NOMO-1 treated with dmso at 0.1 percent for 144 hours (cell line): ENCODE measurements around the gene DIO1.

Experiments
- DNase-seq: peaks from one replicate; lab custom pipeline; 2025; ENCODE audit not compliant: unreplicated experiment; lab: John Stamatoyannopoulos, UW

The DIO1 gene

GRCh38 chr1:53892911-53893310, 1.1 kb upstream of the DIO1 start:
- peak; percentile 22 for DNase-seq

GRCh38 chr1:53894644-53895043, 657 bp downstream of the DIO1 start:
- no peak for DNase-seq

GRCh38 chr1:53895421-53895820, 1.4 kb downstream of the DIO1 start:
- DNase-seq, result no peak

GRCh38 chr1:53896635-53897229, 2.7 kb downstream of the DIO1 start:
- no peak for DNase-seq

- no peak for DNase-seq
Measured at GRCh38 chr1:53899206-53899628, 5.2 kb downstream of the DIO1 start.

DNA sequence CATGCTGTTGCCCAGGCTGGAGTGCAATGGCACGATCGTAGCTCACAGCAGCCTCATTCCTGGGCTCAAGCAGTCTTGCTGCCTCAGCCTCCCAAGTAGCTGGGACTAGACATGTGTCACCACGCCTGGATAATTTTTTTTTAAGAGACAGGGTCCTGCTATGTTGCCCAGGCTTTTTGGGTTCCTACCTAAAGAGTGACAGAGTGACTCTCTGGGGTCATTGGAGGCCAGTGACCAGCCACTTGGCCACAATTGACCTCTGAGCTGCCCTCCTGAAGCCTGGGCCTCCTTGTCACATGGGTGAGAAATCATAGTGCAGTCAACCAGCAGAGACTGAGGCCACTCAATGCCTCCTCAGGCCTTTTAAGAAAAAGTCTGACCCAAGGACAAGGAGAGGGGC, 5.7 kb downstream of the DIO1 start:
- no peak for DNase-seq

DNA sequence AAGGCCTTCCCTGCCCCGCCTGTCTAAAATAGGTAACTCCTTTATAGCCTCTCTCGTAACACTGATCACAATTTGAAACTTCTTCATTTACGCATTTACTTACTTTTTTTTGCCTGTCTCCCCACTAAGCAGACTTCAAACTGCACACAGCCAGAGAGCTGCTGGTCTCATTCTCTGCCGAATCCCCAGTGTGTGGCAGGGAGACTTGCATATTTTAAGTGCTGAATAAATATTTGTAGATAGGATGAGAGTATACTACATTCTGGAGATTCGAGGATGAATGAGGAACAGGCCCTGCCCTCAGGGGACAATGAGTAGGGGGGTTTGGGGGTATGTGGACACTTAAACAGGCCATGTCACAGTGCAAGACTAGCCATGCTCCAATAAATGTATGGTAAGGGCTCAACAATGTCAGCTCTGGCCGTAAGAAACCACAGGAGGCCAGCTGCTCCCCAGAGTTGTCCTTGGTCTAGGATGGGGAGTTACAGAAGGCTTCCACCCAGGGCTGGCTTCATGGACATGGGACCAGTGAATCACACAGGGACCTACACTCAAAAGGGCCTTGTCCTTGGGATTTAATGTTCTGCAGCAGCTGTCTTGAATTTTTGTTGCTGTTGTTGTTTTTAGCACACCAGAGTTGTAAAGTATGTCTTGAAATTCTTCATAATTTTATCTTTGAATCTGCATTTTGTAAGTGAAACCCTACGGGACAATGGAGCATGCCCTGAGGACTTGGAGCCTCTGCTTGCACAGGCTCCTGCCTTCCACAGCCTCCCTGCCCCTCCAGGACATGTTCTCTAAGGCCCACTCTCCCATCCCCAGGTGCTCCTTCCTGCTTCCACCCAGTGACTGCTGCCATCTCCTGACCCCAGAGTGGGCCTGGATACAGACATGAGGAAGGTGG, 8.5 kb downstream of the DIO1 start:
- DNase-seq, result no peak

- no peak for DNase-seq
Measured at GRCh38 chr1:53905509-53905908, 11.5 kb downstream of the DIO1 start.

DNA sequence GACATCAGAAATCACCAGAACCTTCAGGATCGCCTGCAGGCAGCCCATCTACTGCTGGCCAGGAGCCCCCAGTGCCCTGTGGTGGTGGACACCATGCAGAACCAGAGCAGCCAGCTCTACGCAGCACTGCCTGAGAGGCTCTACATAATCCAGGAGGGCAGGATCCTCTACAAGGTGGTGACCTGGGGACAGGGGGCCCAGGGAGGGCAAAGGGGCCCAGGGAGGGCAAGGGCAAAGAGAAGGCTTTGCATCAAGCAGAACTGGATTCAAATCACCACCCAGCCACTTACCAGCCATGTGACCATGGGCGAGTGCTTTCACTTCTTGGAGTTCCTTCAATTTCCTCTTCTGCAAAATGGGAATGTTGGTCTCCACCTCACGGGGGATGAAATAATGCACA, 12.1 kb downstream of the DIO1 start:
- DNase-seq, result no peak

DNA sequence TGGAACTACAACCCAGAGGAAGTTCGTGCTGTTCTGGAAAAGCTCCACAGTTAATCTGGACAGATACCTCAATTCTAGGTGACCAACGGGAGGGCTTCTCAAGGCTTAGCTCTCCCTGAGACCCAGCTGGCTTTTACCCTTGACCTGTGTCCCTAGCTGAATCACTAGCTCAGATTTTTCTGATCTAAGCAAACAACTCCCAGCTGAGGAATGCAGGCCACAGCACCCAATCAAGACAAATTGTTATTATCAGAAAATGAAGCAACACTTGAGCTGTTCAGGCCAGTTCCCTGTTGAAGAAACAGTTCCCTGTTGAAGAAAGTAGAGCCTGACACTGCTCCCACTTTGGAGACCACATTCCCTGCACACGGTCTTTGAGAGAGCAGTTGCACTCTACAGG, 16.0 kb downstream of the DIO1 start:
- no peak for DNase-seq

- DNase-seq, result no peak
Measured at GRCh38 chr1:53911442-53911841, 17.5 kb downstream of the DIO1 start.

GRCh38 chr1:53913352-53914033, 19.5 kb downstream of the DIO1 start:
- no peak for DNase-seq

DNA sequence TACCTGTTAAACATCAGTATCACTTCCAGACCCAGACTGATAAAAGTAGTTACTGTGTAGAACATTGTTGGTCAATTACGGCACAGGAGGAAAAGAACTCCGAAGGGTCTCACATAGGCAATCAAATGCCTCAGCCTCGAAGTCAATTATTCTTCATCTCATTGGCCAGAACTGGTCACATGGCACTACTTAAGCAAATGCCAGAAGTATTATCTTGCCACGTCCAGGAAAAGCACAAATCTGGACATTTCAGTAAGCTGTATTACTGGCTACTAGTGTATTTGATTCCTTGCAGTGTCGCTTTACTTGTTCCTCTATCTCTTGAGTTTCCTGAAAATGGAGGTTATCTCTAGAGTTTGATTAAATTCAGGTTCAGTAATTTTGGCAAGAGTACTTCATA, 24.4 kb downstream of the DIO1 start:
- no peak for DNase-seq

- DNase-seq, result no peak
Measured at GRCh38 chr1:53919675-53920066, 25.7 kb downstream of the DIO1 start.

DNA sequence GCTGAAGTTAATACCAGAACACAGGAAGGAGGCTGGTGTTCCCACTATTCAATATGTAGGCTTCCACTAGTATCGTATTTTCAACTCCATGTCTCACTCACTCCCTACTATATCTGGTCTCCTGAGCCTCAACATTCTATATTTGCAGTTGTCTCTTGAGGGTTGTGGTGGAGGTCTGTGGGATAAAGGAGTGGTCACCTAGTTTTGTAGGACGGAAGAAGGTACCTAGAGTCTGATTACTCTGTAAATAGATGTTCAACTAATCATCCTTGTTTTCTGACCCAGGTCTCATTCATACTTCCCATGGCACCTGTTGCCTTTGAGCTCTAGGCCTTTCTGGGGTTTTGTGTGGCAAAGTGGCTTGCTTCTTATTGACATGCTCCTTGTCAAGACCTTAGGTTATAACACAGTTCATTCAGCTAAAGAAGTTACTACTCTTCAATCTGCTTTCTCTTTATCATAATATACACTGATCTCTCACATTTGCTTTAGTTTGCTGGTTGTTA, 33.4 kb downstream of the DIO1 start:
- DNase-seq, result no peak

DNA sequence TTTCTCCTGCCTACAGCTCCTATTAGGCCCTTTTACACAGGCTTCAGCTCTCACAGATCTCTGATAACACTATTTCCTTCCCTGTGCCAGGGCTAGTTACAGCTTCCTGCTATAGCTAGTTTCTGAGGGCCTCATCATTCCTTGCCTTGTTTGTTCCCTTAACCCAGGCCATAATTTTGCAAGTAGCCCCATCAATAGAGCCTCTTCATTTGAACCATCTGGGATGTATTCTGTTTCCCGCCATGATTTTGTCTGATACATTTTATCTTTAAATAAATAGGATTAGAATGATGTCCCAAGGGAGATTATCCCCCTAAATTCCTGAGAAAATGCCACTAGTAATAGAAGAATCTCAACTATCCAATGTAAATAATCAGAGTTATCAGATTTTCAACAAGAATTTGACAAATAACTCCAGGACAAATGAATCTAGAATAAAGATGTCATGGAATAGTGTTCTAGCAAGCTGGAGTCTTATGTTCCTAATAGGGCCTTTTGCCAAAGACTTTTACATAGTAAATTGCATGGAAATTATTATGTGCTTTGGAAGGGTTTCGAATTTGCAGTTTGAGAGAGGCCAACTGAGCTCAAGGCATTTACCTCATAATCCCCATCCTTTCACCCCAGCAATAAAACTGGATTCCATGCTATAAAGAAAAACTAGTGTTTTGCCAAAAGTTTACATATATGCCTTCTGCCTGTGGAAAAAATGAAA, 35.4 kb downstream of the DIO1 start:
- DNase-seq, result no peak

DNA sequence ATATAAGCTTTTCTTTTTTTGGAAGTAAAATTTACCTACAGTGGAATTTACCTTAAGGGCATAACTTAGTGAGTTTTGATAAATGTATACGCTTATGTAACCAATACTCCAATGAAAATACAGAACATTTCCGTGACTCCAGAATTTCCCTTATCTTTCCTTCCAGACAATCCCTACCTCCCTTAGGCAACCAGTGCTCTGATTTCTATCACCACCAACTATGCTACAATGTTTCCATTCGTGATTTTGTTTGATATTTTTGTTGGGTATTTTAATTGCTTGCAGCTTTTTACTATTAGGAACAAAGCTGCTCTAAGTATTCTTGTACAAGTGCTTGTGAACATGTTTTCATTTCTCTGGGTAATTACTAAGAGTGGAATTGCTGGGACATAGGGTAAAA, 36.9 kb downstream of the DIO1 start:
- no peak for DNase-seq

DNA sequence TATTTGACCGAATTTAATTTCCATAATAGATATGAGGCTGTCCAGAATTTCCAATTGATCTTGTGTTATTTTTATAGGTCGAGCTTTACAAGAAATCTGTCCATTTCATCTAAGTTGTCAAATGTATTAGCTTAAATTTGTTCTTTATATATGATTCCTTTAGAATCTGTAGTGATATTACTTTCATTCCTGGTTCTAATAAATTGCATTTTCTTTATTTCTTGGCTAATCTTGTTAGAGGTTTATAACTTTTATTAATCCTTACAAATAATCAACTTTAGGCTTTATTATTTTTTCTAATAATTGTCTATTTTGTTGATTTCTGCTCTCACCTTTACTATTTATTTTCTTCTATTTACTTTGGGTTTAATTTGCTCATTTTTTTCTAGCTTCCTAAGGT, 37.5 kb downstream of the DIO1 start:
- no peak for DNase-seq

GRCh38 chr1:53934170-53934765, 40.3 kb downstream of the DIO1 start:
- no peak for DNase-seq

DNA sequence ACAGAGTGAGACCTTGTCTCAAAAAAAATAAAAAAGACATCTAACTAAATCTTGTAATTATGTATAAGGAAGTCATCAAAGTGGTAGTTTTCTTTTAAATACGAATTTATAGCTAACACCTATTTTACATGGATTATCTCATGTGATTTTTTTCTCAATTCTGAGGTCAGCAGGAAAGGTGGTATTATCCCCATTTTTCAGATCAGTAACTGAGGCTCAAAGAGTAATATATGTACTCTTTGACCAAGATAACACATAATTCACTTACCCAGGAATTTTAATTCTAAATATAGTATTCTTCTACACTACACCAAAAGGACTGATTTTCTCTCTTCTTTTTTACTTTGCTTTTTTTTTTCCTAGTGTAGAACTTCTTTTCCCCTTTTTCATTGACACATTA, 42.4 kb downstream of the DIO1 start:
- DNase-seq, result no peak
